ENCODE results near the gene SUSD5. TPM values are rescaled to one million over a fixed set of nuclear protein-coding genes. Genes with fewer than 3 reads are reported as not detected.
"Not testable (repeated sequence)": the region's sequence is repeated elsewhere in the genome, so short reads cannot be mapped to it uniquely, and the experiment has no call there.

SUSD5 gene
- total RNA-seq, 2 experiments from 2014 or later, result not detected

DNA sequence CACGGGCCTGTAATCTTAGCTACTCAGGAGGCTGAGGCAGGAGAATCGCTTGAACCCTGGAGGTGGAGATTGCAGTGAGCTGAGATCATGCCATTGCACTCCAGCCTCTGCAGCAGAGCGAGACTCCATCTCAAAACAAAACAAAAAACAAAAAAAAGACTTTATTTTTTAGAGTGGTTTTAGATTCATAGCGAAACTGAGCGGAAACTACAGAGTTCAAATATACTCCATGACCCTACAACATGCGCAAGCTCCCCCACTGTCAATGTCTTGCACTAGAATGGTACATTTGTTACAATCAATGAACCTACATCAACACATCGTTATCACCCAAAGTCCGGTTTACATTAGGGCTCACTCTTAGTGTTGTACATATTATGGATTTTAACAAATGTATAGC lies 107.0 kb downstream of the SUSD5 start:
- ChIA-PET CTCF (interaction anchor here (1.5 to 1.6 kb wide), 2 partner anchors 14 to 262 kb away, joined by 4 to 5 read pairs; no protein-coding TSS in a partner anchor), POLR2A (interaction anchor here (1.0 kb wide), 1 partner anchor 122 kb away, joined by 3 read pairs; no protein-coding TSS in a partner anchor)
- Mint-ChIP-seq H3K9me3 (no peaks in the 10 kb centered on the region), H3K4me1 (ENCODE audit: low read depth) (peaks cover 28% of the 10 kb centered on the region), H3K36me3 (ENCODE audit: low read depth) (no peaks in the 10 kb centered on the region), H3K4me3 (no peak overlapping the region), H3K27ac (no peak overlapping the region), H3K27me3 (no peaks in the 10 kb centered on the region)
- no peak for ATAC-seq
- TF ChIP-seq, protein P1, sequence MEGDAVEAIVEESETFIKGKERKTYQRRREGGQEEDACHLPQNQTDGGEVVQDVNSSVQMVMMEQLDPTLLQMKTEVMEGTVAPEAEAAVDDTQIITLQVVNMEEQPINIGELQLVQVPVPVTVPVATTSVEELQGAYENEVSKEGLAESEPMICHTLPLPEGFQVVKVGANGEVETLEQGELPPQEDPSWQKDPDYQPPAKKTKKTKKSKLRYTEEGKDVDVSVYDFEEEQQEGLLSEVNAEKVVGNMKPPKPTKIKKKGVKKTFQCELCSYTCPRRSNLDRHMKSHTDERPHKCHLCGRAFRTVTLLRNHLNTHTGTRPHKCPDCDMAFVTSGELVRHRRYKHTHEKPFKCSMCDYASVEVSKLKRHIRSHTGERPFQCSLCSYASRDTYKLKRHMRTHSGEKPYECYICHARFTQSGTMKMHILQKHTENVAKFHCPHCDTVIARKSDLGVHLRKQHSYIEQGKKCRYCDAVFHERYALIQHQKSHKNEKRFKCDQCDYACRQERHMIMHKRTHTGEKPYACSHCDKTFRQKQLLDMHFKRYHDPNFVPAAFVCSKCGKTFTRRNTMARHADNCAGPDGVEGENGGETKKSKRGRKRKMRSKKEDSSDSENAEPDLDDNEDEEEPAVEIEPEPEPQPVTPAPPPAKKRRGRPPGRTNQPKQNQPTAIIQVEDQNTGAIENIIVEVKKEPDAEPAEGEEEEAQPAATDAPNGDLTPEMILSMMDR (IDR thresholded peaks at IDR 0.05), result no peak
- DNase-seq, result peak; percentile 16
- intact Hi-C loops (cut with micrococcal nuclease), result no loop called here

DNA sequence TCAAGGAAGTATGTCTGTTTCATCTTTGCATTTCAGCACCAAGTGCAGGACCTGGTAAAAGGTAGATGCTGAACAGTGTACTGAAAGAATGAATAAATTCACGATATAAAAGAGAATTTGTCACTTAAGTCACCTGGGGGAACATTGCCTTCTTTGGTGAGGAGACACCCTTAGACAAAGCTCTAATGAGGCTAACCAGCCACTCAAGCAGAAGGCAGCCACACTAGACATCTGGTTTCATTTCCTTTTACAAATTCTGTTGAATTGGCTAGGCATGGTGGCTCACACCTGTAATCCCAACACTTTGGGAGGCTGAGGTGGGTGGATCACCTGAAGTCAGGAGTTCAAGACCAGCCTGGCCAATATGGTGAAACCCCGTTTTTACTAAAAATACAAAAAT lies 111.8 kb downstream of the SUSD5 start:
- H3K9me3 Mint-ChIP-seq; H3K4me3 Mint-ChIP-seq; H3K27me3 Mint-ChIP-seq; intact Hi-C loops (cut with micrococcal nuclease); H3K36me3 Mint-ChIP-seq (ENCODE audit: low read depth); H3K27ac Mint-ChIP-seq; ATAC-seq; DNase-seq; POLR2A ChIA-PET; H3K4me1 Mint-ChIP-seq (ENCODE audit: low read depth): not testable (repeated sequence)
- CTCF ChIA-PET, result interaction anchor here (1.5 kb wide), 1 partner anchor 25 kb away, joined by 3 read pairs; no protein-coding TSS in a partner anchor

DNA sequence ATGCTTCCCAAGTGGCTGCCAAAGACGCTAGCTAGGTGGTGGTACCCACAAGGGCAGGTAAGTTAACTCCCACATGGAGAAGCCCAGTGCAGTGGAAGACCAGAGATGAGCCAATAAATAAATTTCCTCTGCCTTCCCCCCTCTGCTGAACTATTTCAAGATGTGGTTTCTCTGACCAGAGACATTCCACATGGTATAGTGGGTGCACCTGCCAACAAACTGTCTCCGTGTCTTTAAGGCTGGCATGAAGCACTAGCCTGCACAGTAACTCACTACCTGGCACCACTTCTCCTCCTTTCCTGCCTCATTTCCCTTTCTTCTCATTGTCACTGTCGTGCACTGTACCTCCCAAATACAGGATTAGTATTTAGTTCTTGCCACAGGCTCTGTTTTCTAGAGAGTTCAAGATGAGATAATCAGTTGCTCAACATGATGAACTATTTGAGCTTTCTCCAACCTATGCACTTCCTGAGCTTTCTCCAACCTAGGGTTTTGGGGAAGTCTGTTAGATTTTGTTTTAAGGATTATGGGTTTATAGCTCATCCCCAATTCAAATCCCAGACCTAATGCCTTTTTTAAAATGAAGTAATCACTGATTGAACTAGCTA lies 113.2 kb downstream of the SUSD5 start:
- Mint-ChIP-seq H3K4me1 (ENCODE audit: low read depth) (no peaks in the 10 kb centered on the region), H3K9me3 (no peaks in the 10 kb centered on the region), H3K4me3 (no peak overlapping the region), H3K27ac (no peak overlapping the region), H3K27me3 (peaks cover 3% of the 10 kb centered on the region), H3K36me3 (ENCODE audit: low read depth) (no peaks in the 10 kb centered on the region)
- intact Hi-C loops (cut with micrococcal nuclease), result no loop called here
- ChIA-PET POLR2A (no interaction called here), CTCF (interaction anchor here (0.9 kb wide), 1 partner anchor 27 kb away, joined by 3 read pairs; no protein-coding TSS in a partner anchor)
- TF ChIP-seq, protein P1 (IDR thresholded peaks at IDR 0.05), result no peak
- ATAC-seq (no peak), DNase-seq (no peak)

DNA sequence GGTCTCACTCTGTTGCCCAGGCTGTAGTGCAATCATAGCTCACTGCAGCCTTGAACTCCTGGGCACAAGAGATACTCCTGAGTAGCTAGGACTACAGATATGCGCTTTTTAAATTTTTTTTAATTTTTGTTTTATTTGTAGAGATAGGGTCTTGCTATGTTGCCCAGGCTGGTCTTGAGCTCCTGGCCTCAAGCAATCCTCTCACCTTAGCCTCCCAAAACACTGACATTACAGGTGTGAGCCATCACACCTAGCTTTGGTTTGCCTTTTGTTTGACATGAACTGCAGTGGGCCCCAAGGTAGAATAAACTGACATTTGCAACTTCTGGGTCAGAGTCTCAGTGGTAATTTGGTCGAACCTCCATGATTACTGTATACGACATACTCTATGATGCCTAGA lies 113.8 kb downstream of the SUSD5 start:
- H3K36me3 Mint-ChIP-seq (ENCODE audit: low read depth), result no peaks in the 10 kb centered on the region
- ChIA-PET CTCF (interaction anchor here (0.9 kb wide), 2 partner anchors 27 to 692 kb away, joined by 3 read pairs; no protein-coding TSS in a partner anchor), POLR2A (interaction anchor here (1.2 kb wide), 1 partner anchor 9 kb away, joined by 3 read pairs; no protein-coding TSS in a partner anchor)
- TF ChIP-seq, protein P1 (IDR thresholded peaks at IDR 0.05), result no peak
- H3K4me1 Mint-ChIP-seq (ENCODE audit: low read depth), result no peaks in the 10 kb centered on the region
- no peak overlapping the region for H3K27ac Mint-ChIP-seq
- no peak overlapping the region for H3K4me3 Mint-ChIP-seq
- DNase-seq (no peak), ATAC-seq (no peak)
- intact Hi-C loops (cut with micrococcal nuclease), result no loop called here
- H3K27me3 Mint-ChIP-seq, result peaks cover 3% of the 10 kb centered on the region
- H3K9me3 Mint-ChIP-seq, result no peaks in the 10 kb centered on the region

DNA sequence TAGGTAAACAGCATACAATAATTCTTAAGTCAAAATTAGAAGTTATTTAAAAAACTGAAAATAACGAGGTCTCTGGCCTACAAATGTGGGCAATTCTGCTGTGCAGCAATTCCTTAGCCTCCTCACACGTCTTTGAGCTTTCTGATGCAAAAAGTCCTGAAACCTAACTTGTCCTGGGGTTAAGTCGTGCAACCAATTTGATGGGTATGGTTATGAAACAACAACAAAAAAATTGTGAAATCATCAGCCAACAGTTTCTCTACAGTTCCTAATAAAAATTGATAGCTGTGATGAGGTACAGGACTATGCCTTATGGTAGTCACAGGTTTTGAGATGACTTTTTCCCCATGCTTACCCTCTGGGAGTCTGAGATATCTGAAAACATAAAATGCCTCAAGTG lies 115.1 kb downstream of the SUSD5 start:
- TF ChIP-seq, protein P1 (IDR thresholded peaks at IDR 0.05), result no peak
- ATAC-seq (no peak), DNase-seq (no peak)
- intact Hi-C loops (cut with micrococcal nuclease), result no loop called here
- peaks cover 3% of the 10 kb centered on the region for H3K27me3 Mint-ChIP-seq
- H3K9me3 Mint-ChIP-seq, result no peaks in the 10 kb centered on the region
- no peaks in the 10 kb centered on the region for H3K36me3 Mint-ChIP-seq (ENCODE audit: low read depth)
- ChIA-PET POLR2A (no interaction called here), CTCF (interaction anchor here (0.7 to 1.1 kb wide), 3 partner anchors 21 to 41 kb away, joined by 3 read pairs; no protein-coding TSS in a partner anchor)
- H3K4me3 Mint-ChIP-seq, result no peak overlapping the region
- H3K27ac Mint-ChIP-seq, result no peak overlapping the region
- H3K4me1 Mint-ChIP-seq (ENCODE audit: low read depth), result no peaks in the 10 kb centered on the region

All from activated CD8-positive, alpha-beta T cell treated with anti-CD3 and anti-CD28 coated beads for 36 hours (primary cell).